Measurements from ENCODE around the gene GNPTAB. TPM values are rescaled to one million over a fixed set of nuclear protein-coding genes. Genes with fewer than 3 reads are reported as not detected.

Gene GNPTAB
- total RNA-seq, 4 donors from 2014 or later, result 24.3 to 45.9 (median 32.6) TPM

GRCh38 chr12:101747697-101748096 is 83.1 kb downstream of the GNPTAB start:
- intact Hi-C loops (cut with DNase I; ENCODE audit: low total_unique reads), result no loop called here
- no peak overlapping the region for H3K4me3 ChIP-seq (ENCODE audit: low read depth, poor library complexity, severe bottlenecking)
- whole genome bisulfite sequencing, 2 donors, result 58 to 77% methylated on average over 1 of the region's 1 CpG
- no peak for DNase-seq (ENCODE audit: low spot score in 2 of 2)
- TF ChIP-seq POLR2A (IDR thresholded peaks at IDR 0.05) (no peak), CTCF (IDR thresholded peaks at IDR 0.05) (no peak)

GRCh38 chr12:101746661-101747060 is 84.1 kb downstream of the GNPTAB start:
- intact Hi-C loops (cut with DNase I; ENCODE audit: low total_unique reads), result no loop called here
- TF ChIP-seq CTCF (IDR thresholded peaks at IDR 0.05) (no peak), POLR2A (IDR thresholded peaks at IDR 0.05) (no peak)
- no peak for DNase-seq (ENCODE audit: low spot score in 2 of 2)
- H3K4me3 ChIP-seq (ENCODE audit: low read depth, poor library complexity, severe bottlenecking), result no peak overlapping the region
- WGBS, 2 donors, result 64 to 82% methylated on average over 1 of the region's 1 CpG

GRCh38 chr12:101746196-101746595 is 84.6 kb downstream of the GNPTAB start:
- intact Hi-C loops (cut with DNase I; ENCODE audit: low total_unique reads), result no loop called here
- no peak overlapping the region for H3K4me3 ChIP-seq (ENCODE audit: low read depth, poor library complexity, severe bottlenecking)
- no peak for DNase-seq (ENCODE audit: low spot score in 2 of 2)
- WGBS, 2 donors, result 74 to 80% methylated on average over 1 of the region's 1 CpG
- TF ChIP-seq POLR2A (IDR thresholded peaks at IDR 0.05) (no peak), CTCF (IDR thresholded peaks at IDR 0.05) (no peak)

- TF ChIP-seq POLR2A (IDR thresholded peaks at IDR 0.05) (no peak), CTCF (IDR thresholded peaks at IDR 0.05) (no peak)
These were observed 85.3 kb downstream of the GNPTAB start for GRCh38 chr12:101745481-101745880.

GRCh38 chr12:101743724-101744472 is 86.9 kb downstream of the GNPTAB start:
- no peak for DNase-seq (ENCODE audit: low spot score in 2 of 2)
- no peak overlapping the region for H3K4me3 ChIP-seq (ENCODE audit: low read depth, poor library complexity, severe bottlenecking)
- 76 to 81% methylated on average over 10 of the region's 10 CpGs for WGBS, 2 donors
- intact Hi-C loops (cut with DNase I; ENCODE audit: low total_unique reads), result no loop called here
- TF ChIP-seq CTCF (IDR thresholded peaks at IDR 0.05), result no peak
- no peak for TF ChIP-seq POLR2A (IDR thresholded peaks at IDR 0.05)

More at GRCh38 chr12:101745481-101745880, 85.3 kb downstream of the GNPTAB start:
- H3K4me3 ChIP-seq (ENCODE audit: low read depth, poor library complexity, severe bottlenecking), result no peak overlapping the region
- intact Hi-C loops (cut with DNase I; ENCODE audit: low total_unique reads), result no loop called here
- DNase-seq (ENCODE audit: low spot score in 2 of 2), result no peak
- WGBS, 2 donors, result 83 to 89% methylated on average over 3 of the region's 3 CpGs

GRCh38 chr12:101743242-101743641 is 87.5 kb downstream of the GNPTAB start:
- TF ChIP-seq POLR2A (IDR thresholded peaks at IDR 0.05) (no peak), CTCF (IDR thresholded peaks at IDR 0.05) (no peak)
- no peak for DNase-seq (ENCODE audit: low spot score in 2 of 2)
- intact Hi-C loops (cut with DNase I; ENCODE audit: low total_unique reads), result no loop called here
- WGBS, 2 donors, result 89 to 93% methylated on average over 1 of the region's 1 CpG
- H3K4me3 ChIP-seq (ENCODE audit: low read depth, poor library complexity, severe bottlenecking), result no peak overlapping the region
